Inferior parietal cortex (tissue), 1 donor: ENCODE measurements around the gene RAB40B.

Source experiments
- DNase-seq: peaks from one replicate; pipeline ENCODE4 v3.0.0-alpha.2; 2016; ENCODE audit errors: extremely low spot score

RAB40B gene

GRCh38 chr17:82716203-82717010, 17.9 kb upstream of the RAB40B start, which contains the start of gene FN3KRP:
Gene FN3KRP (plus strand): TSS chr17:82716706. CDS start chr17:82716756, 50 bp downstream.
- DNase-seq, result peak; percentile 84

DNA sequence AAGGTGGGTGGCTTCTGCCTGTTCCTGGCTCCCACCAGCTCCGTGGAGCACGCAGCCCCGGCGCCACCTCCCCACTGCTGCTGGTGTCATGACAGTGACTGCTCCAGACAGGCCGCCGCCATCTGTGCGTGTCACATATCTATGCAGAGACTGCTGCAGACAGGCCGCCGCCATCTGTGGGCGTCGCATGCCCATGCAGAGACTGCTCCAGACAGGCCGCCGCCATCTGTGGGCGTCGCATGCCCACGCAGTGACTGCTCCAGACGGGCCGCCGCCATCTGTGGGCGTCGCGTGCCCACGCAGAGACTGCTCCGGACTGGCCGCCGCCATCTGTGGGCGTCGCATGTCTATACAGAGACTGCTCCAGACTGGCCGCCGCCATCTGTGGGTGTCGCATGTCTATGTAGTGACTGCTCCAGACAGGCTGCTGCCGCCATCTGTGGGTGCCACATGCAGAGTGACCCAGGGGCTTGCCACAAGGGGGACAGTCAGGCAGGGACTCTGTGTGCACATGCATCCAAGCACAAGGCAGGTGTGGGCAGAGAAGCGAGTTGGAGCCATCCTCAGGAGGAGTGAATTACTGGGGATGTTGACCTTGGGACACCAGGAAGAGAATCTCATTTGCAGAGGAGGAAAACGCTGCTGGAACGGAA, 14.7 kb upstream of the RAB40B start:
- DNase-seq, result no peak

DNA sequence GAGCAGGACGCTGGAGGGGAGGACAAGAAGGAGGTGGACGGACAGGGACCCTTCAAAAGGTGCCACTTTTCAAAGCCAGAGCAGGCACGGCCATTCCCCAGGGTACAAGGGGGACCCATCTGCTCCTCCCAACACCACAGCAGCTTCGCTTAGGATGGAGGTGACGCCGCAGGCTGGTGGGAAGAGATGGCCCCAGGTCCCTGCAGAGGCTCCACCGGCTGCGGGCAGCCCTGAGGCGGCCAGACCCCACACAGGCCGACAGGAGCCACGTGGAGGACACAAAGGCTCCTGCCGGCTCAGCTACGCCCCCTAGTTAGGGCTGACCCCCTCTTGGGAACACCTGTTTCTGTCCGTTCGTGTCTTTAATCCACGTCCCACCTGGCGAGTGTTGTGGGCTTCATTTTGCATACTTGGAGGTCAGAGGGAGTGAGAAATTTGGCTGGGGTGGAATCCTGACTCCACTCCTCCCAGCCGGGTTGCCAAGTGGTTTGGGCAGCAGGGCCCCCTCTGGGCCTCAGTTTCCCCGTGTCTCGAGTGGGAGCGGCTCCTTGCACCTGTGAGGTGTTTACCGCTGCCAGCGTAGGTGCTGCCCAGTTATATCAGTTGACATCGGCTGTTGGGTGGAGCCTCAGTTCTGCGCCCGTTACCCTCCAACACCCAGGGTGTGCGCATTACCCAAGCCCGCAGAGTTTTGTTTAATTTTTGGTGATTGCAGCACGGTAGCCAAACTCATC, 12.2 kb upstream of the RAB40B start:
- DNase-seq, result no peak

DNA sequence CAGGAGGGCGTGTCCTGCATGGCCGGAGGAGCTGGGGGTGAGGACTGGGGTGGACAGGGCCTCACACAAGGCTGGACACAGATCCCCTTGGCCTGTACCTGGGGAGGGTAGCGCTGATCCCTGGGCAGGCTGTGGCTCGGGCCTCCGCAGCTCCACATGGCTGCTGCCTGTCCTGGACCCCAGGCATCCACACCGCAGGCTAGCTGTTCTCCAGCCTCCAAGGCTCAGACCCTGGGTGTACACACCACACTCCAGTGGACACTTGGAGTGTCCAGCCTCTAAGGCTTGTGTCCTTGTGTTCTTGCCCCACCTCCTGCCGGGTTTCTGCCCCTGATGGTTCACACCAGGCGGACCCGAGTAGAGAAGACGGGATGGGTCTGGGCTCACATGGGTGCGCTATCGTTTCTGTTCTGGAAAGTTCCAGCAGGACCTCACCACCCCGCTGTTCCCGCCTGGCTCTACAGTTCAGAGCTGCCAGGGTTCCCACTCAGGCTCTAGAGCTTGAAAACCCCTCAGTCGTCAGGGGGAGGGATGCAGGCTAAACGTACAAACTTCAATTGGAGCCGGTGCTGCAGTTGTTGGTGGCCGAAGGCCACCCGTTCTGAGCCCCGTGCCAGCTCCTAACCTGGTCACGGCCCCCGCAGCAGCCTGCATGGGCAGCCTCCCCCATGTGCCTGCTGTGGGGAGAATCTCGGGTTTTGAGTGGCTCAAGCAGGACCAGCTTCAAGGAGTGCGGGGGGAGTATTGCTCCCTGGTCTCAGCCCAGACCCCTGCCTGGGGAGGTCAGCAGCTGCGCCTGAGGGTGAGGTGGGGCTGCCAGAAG, 11.4 kb upstream of the RAB40B start:
- no peak for DNase-seq

DNA sequence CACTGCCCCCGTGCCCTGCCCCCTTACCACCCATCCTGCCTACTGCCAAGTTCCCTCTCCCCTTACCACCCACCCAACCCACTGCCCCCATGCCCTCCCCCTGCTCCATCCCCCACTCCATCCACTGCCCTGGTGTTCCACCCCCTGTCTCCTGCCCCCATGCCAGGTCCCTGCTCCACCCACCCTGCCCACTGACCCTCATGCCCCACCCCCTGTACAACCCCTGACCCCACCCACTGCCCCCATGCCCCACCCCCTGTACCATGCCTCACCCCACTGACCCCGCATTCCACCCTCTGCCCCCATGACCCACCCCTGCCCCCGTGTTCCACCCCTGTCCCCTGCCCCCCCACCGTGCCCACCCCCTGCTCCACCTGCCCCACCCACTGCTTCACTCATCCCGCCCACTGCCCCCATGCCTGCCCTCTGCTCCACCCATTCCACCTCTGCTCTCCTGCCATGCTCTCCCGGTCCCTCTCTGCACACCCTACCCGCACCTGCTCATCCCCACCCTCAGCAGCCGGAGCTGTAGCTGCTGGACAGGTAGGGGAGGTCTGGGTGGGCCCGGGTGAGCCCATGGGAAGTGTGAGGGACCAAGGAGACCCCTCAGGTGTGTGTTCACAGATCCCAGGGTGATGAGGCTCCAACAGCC, 10.7 kb upstream of the RAB40B start:
- DNase-seq, result no peak

DNA sequence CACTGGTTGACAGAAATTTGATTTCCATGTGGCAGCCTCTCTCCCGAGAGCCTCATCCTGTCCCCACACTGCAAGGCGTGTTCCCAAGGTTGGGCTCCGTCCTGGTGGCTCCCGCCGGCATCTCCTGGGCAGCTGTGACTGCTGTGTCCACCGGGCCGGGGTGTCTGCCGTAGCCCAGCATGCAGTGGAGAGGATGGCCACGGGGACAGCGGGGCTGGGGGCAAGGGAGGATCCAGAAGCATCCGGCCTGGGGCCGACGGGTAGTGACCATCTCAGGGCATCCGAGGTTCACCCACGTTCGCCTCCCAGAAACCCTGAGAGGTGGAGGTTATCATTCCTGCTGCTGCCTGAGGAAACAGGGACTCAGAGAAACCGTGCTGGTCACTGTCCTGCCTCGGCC, 7.3 kb upstream of the RAB40B start:
- DNase-seq, result no peak

DNA sequence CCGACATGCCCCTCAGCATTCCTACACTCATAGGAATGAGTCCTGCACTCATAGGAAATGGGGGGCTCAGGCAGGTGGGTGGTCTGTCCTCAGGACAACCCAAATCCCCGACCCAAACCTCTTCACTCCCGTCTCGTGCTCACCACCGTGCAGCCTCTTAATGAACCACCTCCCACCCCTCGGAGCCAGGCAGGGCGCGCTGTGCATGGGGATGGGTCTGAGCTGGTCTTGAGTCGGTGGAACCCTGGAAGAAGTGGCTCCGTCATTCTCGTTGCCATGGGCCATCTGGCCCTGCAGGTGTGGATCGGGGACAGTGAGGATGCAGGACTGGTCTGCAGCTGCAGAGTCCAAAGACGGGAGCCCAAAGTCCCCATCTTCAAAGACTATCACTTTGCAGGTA, 6.4 kb upstream of the RAB40B start:
- DNase-seq, result no peak

DNA sequence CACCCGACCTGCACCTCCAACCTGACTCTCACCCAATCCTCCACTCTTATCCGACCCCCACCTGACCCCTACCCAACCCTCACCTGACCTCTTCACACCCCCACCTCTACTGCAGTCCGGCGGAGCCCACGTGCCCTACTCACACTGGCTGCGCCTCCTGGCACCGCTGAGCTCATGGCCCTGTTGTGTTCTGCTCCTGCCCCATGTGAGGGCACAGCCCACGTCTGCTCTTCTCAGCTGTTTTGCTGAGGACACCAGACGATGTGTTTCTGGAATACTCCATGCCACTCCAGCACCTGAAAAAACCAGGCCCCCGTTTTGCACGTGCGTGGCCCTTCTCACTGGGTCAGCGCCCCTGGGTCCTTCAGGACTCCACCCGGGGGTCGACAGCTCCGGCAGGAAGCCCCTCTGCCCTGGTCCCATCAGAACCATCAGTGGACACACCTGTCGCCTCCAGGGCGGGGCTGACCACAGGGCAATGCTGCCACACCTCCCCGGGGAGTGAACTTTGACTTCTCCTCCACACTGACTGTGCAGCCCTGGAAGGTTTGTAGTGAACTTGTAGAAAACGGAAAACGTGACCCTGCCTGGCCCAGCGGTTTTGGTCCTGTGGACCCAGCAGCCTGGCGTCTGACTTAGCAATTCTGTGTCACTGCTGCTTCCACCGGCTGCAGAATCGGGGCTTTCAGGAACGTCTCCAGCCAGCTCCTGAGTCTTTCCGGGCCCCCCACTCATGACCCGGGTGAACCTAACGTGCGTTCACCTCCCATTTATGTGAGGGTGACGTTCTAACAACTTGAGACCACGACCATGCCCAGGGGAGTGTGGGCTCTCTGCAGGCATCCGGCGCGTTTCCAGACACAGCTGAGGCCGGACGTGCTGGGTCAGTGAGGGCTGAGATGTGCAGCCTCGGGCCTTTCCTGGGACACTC, 5.7 kb upstream of the RAB40B start:
- DNase-seq, result no peak

- DNase-seq, result no peak
Measured at GRCh38 chr17:82703036-82703745, 4.7 kb upstream of the RAB40B start.

DNA sequence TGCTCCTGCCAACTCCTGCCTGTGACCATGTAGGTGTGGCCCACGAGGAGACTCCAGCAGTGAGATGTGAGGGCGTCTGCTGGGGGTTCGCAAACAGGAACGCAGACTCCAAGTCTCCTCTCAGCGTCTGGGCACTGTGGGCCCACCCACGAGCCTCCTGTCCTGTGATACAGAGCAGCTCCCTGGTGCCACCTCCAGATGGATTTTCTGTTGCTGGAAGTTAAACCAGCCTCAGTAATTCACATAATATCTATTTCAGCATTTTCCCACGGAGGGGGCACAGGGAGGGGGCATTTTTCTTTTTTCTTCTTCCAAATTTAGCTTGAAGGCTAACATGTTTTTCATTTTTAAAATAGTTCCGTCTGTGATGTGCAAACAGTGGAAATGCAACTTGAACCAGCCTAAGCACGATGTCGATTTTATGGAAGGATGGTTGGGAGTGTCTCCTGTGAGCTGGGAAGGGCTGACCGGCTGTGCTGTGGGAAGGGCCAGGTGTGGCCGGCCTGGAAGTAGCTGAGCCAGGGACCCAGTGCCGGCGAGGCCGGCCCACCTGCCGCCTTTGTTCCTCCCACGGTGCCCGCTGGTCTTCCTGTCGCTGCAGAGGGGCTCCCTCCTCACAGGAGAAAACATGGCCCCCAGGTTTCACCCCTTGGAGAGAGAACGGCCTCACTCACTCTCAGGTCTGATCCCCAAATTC, 3.9 kb upstream of the RAB40B start:
- DNase-seq, result peak; percentile 56

GRCh38 chr17:82699551-82699950, 1.1 kb upstream of the RAB40B start:
- no peak for DNase-seq

DNA sequence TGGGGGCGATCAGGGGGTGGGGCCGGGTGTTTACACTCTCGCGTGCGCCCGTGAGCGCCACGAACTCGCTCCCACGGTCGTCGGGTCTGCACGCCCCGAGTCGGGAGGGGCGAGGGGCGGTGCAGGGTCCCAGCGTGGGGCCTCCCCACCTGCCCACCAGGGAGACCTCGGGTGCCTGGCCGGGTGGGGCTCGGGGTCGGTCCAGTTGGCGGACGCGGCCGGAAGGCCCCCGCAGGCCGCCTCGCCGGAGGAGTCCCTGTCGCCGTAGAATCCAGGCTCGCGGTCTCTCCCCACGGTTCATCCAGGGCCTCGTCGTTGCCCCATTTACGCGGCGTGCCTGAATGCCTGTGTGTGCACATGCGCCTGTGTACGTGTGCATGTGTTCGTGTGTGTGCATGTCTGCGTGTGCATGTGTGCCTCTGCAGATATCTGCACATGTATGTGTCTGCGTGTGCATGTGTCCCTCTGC, 510 bp upstream of the RAB40B start:
- no peak for DNase-seq

DNA sequence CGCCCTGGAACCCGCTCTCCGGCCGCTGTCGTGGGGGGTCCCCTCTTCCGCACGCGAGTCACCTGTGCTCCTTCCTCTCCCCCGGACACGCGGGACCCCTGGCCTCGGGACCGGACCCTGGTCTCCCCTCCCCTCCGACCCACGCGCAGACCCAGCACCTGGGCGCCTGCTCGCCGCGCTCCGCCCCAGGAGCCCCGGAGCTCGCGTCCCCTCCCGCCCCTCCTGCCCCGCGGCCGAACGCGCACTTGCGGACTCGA, 762 bp downstream of the RAB40B start:
- DNase-seq, result no peak

- DNase-seq, result no peak
Measured at GRCh38 chr17:82696916-82697807, 1.3 kb downstream of the RAB40B start.

DNA sequence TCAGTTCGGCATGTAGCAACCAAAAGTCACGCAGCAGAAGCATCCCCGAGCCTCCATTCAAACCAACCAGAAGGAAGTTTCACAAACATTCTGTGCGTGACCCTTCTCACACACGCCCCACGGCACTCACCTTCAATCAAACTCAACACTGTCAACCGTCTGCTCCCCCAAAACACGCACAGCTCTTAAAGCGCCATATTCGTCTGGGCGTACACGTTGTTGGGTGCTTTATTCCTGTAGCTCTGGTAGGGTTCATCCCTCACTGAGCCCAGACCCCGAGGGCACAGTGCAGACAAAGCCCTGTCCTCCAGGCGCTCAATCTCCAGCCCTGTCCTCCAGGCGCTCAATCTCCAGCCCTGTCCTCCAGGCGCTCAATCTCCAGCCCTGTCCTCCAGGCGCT, 2.2 kb downstream of the RAB40B start:
- no peak for DNase-seq

GRCh38 chr17:82694647-82695046, 3.9 kb downstream of the RAB40B start:
- DNase-seq, result no peak

DNA sequence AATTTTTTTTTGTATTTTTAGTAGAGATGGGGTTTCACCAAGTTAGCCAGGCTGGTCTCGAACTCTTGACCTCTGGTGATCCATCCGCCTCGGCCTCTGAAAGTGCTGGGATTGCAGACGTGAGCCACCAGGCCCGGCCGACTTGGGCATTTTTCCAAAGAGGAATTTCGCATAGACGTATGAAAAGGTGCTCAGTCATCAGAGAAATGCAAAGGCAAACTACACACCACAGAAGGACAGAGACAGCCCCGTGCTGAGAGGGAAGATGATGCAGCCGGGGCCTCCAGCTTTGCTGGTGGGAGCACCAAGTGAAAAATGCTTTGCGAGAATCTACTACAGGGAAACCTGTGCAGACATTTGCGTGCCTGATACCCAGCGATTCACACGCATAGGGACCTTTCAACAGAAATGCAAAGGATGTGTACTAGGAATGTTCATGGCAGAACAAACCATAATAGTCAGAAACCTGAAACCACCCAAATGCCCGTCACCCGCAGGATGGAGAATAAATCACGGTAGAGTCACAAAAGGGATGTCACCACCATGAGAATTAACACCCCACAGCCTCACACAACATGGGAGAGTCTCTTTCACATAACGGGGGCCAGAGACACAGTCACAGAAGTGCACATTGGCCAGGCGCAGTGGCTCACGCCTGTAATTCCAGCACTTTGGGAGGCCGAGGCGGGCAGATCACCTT, 5.2 kb downstream of the RAB40B start:
- DNase-seq, result no peak
